GM19467 (cell line): Measurements from ENCODE around the gene KDELR3.

ENCODE experiments used
- ATAC-seq: cut with Tn5 transposase; IDR thresholded peaks from one replicate; pipeline ENCODE4 v1.9.1; 2021; ENCODE audit warnings: mild to moderate bottlenecking, moderate library complexity; ENCODE audit not compliant: unreplicated experiment

Gene KDELR3

DNA sequence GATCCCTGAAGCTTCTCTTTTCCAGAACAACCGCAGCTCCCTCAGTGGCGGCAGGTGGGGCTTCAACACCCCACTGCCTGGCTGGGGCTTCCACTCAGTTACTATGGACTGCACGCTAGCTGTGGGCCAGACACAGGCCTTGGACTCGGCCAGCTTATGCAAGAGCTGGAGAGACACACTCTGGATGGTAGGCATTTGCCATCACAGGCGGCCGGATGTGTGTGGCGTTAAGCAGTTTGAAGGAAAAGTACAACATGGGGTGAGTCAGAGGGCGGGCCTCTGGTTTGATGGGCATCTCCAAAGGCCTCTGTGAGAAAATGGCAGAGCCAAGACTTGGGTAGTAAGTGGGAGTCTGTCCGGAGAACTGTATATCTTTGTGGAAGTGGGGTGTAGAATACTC is 30.5 kb upstream of the KDELR3 start:
- ATAC-seq: no peak

DNA sequence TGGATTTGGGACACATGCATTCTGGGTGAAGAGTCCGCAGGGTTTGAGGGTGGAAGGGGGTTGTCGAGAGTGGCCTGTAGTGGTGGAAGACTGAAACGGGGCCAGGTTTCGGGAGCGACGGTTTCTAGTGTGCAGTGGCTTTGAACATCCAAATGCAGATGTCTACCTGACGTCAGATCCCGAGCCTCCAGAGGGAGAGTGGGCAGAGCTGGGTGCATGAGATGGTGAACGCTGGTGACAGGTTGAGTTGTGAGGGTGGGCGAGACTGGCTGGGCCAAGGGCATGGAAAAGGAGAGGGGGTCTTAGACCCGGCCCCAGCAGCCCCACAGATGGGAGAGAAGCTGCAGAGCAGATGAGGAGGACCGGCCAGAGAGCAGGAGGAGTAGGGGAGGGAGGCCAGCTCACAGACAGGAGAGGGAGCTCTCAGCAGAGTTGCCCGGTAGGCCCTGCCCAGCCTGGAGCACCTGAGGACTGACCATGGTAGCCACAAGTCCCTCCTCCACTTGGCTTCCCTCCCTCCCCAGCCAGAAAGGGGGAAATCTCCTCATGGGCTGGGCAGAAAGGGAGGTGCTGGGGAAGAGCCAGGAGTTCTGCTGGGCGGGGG is 27.0 kb upstream of the KDELR3 start:
- no peak for ATAC-seq

DNA sequence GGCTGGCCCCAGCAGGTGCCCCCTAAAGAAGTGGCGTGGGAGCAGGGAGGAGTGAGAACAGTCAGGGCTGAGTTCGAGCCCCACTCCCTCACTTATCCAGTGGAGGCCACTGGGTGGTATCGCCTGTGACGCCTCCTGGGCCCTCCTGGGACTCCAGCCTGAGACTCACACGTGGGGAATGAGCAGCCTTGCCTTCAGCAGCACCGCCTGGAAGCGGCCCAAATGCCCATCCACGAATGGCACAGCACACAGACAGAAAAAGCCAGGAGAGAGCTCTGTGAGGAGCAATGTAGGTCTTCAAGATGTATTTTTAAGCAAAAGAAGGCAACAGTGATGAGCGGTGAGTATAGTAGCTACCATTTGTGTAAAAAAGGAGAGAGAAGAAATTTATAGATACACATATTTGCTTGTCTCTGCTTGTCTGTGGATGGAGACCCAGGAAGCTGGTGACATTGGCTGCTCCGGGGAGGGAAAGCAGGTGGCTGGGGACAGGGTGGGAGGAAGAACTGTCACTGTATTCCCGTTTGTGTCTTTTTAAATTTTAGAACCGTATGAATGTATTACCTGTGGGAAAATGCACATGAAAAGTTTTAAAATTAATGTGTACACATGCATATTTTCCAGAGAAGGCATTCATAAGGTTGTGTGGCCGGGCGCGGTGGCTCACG is 26.1 kb upstream of the KDELR3 start:
- ATAC-seq: no peak

DNA sequence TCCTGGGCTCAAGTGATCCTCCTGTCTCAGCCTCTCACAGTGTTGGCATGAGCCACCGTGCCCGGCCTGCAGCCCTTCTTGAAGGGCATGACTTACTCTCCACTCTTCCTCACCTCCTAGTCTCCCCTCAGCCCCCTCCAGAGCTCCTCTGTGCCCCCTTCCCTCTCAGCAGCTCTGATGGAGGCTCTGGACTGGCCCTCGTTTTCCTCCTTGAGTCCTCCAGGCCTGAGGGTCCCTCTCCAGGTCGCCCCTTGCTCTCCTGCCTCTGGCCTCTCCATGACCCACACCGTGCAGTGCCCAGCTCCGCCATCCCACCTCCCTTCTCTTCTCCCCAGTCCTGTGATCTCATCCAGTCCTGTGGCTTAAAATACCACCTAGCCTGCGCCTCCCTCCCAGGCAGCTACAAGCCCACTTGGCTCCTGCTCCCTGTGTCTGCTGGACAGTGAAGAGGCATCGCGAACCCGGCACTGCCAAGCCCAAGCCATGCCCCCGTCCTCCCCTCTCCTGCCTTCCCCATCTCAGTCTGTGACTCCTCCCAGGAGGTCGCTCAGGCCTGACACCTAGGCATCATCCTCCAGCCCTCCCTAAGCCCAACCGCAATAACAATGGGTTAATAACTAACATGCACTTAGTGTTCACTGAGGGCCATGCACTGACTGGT is 24.8 kb upstream of the KDELR3 start:
- no peak for ATAC-seq

DNA sequence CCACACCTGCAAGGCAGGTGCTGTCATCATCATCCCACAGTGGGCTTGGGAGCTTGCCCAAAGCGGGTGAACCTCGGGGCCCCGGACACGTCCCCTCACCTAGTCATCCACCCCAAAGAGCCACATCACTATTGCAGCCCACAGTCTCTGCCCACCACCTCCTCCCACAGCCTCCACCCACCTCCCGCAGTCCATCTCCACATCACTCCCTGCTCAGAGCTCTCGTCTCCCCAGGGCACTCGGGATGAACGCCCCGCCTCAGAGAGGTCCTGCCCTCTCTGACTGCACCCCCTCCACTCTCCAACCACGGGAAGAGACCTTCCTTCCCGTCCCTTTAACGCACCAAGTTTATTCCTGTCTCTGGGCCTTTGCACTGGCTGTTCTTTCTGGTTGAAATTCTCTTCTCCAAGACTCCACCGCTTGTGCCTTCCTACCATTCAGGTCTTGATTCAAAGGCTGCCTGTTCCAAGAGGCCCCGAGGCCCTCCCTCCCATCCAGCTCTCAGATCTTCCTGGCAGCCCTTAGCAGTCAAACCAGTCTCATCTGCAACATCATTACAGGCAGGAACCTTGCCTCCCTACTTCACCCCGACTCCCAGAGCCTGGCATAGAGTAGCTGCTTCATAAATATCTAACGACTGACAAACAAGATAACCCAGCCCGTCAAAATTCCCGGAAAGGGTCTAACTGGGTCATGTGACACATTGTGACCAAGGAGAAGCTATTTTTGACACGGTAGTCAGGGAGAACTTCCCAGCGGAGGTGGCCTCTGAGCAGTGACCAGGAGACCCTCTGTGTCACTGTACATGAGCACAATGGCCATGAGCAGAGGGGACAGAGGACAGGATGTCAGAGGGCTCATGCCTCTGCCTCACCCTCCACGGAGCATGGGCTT is 24.0 kb upstream of the KDELR3 start:
- ATAC-seq: no peak

DNA sequence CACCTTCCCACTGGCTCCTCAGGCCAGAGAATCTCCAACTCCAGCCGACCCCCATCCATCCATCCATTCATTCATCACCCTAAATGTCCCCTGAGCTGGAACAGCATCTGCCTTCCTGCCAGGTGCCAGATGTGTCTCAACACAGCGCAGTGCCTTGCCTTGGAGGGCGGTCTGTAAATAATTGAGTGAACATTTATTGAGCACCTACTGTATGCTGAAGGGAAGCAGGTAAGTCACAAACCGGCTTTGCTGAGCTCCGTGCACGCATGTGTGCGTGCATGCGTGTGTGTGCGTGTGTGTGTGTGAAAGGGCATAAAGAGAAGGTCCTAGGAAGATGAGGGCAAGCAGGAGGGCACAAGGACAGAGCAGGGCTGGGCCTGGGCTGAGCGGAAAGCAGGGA is 23.1 kb upstream of the KDELR3 start:
- no peak for ATAC-seq

DNA sequence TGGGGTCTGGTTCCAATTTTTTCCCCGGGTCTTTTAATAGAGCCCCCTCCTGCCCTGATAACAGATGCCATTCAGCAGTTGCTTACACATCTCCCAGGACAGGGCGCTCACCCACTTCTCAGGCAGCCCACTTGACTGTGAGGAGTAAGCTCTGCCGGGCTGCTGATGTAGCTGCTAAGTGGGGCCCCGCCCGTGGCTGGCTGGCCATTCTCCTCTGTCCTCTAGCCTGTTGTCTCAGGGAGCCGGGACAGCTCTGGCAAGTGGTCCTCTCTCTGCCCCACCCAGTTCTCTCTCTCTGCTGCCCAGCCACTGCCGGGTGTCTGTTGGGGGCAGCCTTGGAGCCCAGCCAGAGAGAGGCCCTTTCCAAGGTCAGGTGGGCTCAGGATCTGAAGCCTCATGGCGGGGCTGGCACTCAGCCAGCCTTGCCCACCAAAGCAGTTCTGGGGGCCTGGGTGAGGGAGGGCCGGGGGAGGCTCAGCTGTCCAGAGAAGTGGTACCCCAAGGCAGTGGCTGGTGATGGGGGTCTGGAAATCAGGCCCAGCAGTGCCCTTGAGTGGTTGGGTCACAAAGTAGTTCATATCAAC is 21.8 kb upstream of the KDELR3 start:
- no peak for ATAC-seq

DNA sequence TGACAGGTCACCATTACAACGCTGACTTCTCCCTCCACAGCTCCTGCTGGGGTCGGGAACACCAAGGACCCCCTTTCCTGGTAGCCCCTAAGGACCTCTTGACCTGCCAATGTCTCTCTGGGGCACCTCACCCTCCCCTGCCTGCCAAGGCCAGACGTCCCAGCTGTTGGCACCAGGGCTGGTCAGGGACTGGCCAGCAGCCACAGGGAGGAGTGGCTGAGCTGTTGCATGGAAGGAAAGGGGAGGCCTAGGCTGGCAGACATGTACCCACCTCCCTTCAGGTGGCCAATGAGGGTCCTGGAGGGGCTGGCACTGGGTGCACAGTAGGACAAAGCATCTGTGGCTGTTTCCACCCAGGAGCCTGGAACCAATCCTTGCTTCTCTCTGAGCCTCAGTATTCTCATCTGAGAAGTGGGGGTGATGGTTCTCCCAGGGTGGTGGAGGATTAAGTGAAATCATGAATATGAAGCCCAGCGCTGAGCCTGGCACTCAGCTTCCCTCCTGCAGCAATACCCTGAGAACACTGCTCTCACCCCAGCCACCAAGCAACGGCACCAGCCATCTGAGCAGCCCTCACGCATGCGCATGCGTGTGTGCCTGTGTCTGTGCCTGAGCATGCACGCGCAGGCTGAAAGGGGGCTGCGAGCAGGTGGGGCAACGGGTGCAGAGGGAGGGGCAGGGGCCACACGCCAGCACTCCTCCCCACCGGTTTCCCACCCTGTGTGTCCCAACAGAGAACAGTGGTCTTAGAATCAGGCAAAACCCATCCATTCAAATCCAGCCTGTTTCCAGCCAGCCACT is 18.8 kb upstream of the KDELR3 start:
- ATAC-seq: no peak

DNA sequence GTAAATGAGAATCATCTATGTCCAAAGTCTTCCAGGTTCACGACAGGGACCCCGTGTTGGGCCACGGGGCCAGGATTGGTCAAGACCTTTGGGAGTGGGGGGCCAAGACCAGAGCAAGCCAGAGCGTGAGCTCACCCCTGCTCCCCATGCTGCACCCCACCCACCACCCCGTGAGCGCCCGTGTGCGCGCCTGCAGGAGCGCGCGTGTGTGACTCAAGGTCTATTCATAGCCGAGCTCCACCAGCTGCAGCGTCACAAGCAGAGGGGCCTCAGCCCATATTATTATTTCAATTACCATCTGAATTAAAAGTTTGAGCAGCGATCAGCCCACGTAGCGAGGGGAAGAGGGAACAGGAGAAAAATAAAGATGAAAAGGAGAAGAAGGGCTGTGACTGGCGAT is 18.1 kb upstream of the KDELR3 start:
- ATAC-seq: no peak

DNA sequence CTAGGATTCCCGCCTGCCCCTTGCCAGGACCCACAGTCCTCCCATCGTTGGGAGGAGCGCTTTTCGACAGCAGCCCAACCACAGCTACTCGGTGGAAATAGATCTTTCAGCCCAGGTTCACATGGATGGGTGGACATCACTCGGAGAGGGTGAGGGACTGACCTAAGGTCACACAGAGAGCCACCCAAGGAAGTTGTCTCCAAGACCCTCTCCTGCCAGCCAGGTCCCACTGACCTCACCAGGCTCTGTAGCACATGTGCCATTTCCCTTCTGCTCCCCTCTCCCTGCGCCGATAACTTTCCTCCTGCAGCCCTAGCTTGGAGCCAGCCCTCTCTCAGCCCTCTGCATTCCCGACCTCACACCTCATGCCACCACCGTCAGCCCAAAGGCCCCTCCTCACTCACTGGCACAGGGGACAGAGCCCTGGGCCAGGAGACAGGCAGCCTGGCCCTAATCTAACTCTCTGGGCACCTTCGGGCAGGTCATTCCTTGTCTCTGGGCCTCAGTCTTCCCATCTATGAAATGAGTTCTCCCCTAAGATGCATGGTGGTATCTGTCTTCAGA is 17.6 kb upstream of the KDELR3 start:
- no peak for ATAC-seq

DNA sequence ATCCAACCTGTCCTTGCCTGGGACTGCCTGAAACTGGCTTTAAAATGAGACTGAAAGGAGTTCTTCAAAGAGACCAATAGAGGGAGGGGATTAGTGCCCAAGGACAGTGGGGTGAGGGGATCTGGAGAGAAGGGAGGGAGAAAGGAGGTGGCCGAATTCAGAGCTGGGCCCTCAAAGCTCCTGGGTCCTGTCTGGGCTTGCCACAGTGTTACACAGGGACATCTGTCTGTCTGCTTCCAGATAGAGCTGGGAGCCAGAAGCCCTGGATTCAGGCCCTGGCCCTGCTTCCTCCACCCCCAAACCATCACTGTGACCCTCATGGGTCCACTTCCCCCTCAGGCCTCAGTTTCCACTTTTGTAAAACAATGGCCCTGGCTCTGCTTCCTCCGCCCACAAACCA is 16.5 kb upstream of the KDELR3 start:
- no peak for ATAC-seq

DNA sequence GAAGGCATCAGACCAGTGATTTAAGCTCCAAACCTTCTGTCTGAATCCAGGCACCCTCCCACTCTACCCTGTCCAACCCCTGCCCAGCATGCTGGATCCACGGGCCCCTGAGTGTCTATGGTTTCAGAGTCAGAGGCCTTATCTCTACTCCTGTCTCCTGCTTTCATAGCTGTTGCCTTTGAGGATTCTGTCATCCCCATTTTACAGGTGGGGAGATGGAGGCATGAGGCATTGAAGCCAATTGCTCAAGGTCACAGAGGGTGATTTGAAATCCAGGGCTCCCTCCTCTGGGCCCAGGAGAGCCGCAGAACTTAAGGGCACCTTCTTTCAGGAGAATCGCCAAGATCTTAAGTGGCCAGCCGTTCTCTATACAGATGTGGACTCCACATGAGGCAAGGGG is 16.0 kb upstream of the KDELR3 start:
- no peak for ATAC-seq

DNA sequence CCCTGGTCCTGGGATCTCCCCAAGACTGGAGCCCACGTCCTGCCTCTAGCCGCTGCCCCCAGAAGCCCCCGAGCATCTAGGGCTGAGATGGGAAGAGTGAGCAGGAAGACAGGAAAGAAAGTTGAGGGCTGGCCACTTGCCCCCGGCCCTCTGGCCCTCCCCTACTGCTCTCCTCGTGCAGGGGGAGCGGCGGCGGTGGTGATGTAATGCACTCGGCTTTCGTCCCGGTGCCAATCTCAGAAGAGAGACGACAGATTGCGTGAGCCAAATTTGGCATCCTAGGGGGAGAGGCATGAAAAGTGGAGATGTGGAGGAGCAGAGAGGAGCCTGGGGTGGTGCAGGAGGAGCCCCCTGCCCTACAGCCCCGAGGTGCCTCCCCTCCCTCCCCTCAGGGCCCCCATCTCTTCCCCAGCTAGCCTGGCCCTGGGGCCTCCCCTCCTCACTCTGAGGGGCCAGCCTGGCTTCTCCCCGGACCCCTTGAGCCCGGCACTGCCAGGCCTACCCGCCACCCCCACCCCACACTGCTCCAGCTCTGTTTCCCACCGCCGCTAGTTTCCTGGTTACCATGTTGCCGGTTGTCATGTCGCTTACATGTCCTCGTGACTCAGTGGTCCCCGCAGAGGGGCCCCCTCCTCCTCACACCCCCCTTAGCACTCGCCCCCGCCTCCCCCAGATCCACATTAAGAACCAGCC is 15.4 kb upstream of the KDELR3 start:
- ATAC-seq: no peak

DNA sequence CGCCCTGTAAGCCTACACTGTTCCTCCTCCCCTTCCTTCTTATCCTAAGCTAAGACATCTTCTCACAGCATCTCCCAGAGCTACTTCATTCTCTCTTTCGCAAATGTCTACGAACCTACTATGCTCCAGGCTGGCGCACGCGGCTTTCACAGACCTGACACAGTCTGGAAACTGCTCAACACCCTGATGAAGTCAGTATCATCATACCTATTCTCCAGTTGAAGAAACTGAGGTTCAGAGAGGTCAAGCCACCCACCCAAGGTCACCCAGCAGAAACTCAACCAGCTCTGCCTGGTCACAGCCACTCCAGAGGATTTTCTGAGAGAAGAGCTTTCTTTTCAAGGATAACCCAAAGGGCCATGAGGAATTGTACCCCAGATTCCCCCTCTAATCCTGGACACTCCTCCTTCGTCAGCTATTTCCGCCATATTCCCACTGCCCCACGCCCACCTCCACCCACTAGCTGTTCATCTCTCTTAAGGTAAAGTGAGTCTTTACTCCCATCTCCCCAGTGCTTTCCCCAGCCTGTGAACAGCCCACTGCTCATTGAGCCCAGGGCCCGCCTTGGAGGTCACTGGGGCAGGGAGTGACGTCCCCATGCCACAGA is 14.7 kb upstream of the KDELR3 start:
- ATAC-seq: no peak

DNA sequence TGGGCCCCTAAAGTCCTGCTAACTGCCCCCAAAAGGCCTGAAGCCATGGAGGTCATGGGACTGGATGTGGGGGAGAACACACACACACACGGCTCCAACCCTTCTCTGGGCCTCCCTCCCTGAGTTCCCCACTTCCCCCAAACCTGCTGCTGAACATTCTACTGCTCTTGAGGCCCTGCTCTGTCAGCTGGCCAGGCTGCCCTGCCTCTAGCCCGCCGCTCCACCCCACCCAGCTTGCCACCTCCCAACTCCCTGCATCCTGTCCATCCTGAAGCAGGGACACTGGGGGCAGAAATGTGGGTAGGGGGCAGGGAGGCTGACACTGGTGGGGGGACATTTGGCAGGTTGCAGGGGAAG is 13.9 kb upstream of the KDELR3 start:
- ATAC-seq: no peak

DNA sequence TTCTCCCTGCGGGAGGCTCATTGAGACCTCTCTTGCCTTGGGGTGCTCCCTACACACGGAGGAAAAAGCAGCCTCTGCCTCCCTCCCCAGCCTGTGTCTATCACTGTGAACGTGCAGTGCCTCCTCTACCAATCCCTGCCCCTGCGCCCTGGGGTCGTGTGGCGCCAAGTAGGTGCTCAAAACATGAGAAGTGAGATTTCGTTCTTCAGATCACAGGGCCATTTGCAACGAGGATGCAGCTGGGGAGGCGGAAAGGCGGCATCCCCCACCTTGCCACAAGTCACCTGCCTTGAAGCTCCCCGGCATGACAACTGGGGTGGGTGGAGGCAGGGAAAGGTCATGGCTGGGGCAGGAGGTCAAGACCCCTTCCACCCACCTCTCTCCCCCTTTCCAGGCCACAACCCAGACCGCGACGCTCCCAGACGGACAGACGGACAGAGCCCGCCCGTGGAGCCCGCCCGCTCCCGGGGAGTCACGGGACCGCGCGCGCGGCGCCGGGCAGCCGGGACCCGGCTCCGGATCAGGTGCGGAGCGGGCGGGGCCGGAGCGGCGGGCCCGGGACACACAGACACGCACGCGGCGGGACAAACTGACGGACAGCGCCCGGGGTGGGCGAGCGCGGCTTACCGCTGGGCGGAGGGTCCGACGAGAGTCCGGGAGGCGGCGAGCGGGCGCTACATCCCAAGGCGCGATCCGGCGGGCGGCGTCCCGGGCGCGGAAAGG is 13.4 kb upstream of the KDELR3 start:
- no peak for ATAC-seq

DNA sequence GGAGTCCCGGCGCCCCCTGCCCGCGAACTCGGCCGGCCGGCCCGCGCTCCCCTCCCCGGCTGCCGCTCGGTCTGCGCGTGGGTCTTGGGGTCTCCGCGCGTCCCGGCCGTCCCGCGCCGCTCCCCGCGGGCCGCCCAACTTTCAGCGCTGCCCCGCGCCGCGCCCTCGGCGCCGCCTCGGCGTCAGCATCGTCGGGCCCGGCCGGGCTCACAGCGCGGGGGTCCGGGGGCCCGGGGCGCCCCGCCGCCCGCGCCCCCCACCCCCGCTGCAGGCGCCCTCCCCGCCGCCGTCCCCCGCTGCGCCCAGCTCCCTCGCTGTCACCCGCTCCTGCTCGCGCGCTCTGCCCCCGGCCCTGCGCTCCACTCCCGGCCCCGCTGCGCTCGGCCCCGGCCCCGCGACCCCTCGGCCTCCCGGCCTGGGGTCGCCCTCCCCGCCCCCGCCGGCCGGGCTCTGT is 12.8 kb upstream of the KDELR3 start, which contains the start of gene KCNJ4:
KCNJ4 (minus strand) TSS at position 124 of the 454 bp plus-strand sequence. CDS start 27,067 bp downstream, outside the sequence.
- no peak for ATAC-seq
